GM12878 (cell line): ENCODE data around the gene CD63. TPM values are rescaled to one million over a fixed set of nuclear protein-coding genes. Genes with fewer than 3 reads are reported as not detected.

Source experiments
- ATAC-seq: fragments of 200-7000 bp; cut with Tn5 transposase; 3 replicates; pipeline ENCODE4 v1.9.1; 2020; ENCODE audit warnings: mild to moderate bottlenecking, moderate library complexity
- BruUV-seq: library from RNA; stranded (reverse); fragments of 400-500 nt; replicated peaks from 2 replicates; lab custom pipeline; 2021; lab: Mats Ljungman, UMichigan
- CTCF ChIA-PET: fragments of 300-600 bp; sonication (Branson Sonifier 250); formaldehyde crosslinking; extraction: SDS; loops from one replicate; lab custom pipeline; 2021; ENCODE audit warnings: inconsistent platforms; lab: Yijun Ruan, JAX
- POLR2A ChIA-PET: fragments of 350-600 bp; formaldehyde crosslinking; extraction: SDS; loops from one replicate; lab custom pipeline; 2021; ENCODE audit warnings: inconsistent platforms; lab: Charles Lee
- RAD21 ChIA-PET: fragments of 300-600 bp; sonication (Branson Sonifier 250); formaldehyde crosslinking; loops from one replicate; lab custom pipeline; 2023; ENCODE audit warnings: antibody characterized with exemption; ENCODE audit not compliant: unreplicated experiment; lab: Charles Lee
- SMC1A ChIA-PET: fragments of 300-600 bp; sonication (Branson Sonifier 250); formaldehyde crosslinking; loops from one replicate; lab custom pipeline; 2023; ENCODE audit not compliant: unreplicated experiment, uncharacterized antibody; lab: Charles Lee
- DNase-seq: peaks from one replicate; pipeline ENCODE4 v3.0.0-alpha.2; 2011; ENCODE audit warnings: low read depth, low spot score
- FAIRE-seq: peaks from 3 replicates; lab custom pipeline; 2011; peaks lifted over from hg19 to GRCh38; lab: Jason Lieb, UNC
- H2AFZ ChIP-seq: 2 replicates; pipeline ENCODE4 v1.6.0; 2011; ENCODE audit warnings: low read depth, low read length, control low read depth; ENCODE audit not compliant: control insufficient read depth
- H3K27ac ChIP-seq: 2 replicates; pipeline ENCODE4 v1.5.1; 2011; ENCODE audit warnings: control low read depth; ENCODE audit not compliant: control insufficient read depth, insufficient read depth
- H3K27me3 ChIP-seq, 2 experiments: replicated peaks in 1 of 2; 2 replicates each; pipeline versions ENCODE4 v1.6.0 to v1.6.1; 2011; ENCODE audit warnings: low read length in 1 of 2; ENCODE audit not compliant: control insufficient read depth in 2 of 2, insufficient read depth in 2 of 2
- H3K36me3 ChIP-seq, 2 experiments: 2 replicates each; pipeline ENCODE4 v1.5.1; 2011; ENCODE audit warnings: low read length in 1 of 2; ENCODE audit not compliant: control insufficient read depth in 2 of 2, insufficient read depth in 2 of 2
- H3K4me1 ChIP-seq: 2 replicates; pipeline ENCODE4 v1.6.1; 2011; ENCODE audit warnings: mild to moderate bottlenecking, low read length, moderate library complexity, mixed read lengths; ENCODE audit not compliant: control insufficient read depth, insufficient read depth
- H3K4me2 ChIP-seq: 2 replicates; pipeline ENCODE4 v1.6.0; 2011; ENCODE audit warnings: control low read depth; ENCODE audit not compliant: control insufficient read depth, insufficient read depth
- H3K4me3 ChIP-seq: fragments of 200-600 bp; sonication (generic); 2 replicates; pipeline ENCODE4 v1.5.1; 2016
- H3K79me2 ChIP-seq: 2 replicates; pipeline ENCODE4 v1.6.0; 2011; ENCODE audit warnings: low read length; ENCODE audit not compliant: control insufficient read depth, insufficient read depth
- H3K9ac ChIP-seq: 2 replicates; pipeline ENCODE4 v1.8.0; 2011; ENCODE audit warnings: low read length, control low read depth, mixed read lengths; ENCODE audit not compliant: control insufficient read depth, insufficient read depth
- H3K9me3 ChIP-seq: replicated peaks from 3 replicates; pipeline ENCODE4 v1.5.1; 2011; ENCODE audit warnings: mild to moderate bottlenecking, low read length; ENCODE audit not compliant: control insufficient read depth, insufficient read depth
- H4K20me1 ChIP-seq: 2 replicates; pipeline ENCODE4 v1.6.0; 2011; ENCODE audit not compliant: control insufficient read depth, insufficient read depth
- BCL11A ChIP-seq: IDR thresholded peaks from 2 replicates; pipeline ENCODE4 v1.6.1; 2011; ENCODE audit warnings: low read depth, low read length
- CBX5 ChIP-seq: sonication (generic); IDR thresholded peaks from 2 replicates; pipeline ENCODE4 v1.6.1; 2016; ENCODE audit warnings: low read depth, moderate library complexity, mild to moderate bottlenecking, inconsistent platforms
- CREM ChIP-seq: IDR thresholded peaks from 2 replicates; pipeline ENCODE4 v1.6.1; 2014; ENCODE audit warnings: antibody characterized with exemption, low read depth
- JUND ChIP-seq: IDR thresholded peaks from 2 replicates; pipeline ENCODE4 v1.6.1; 2012; ENCODE audit warnings: low read depth, mild to moderate bottlenecking, low read length, improper control_type of control experiment, moderate library complexity
- POU2F2 ChIP-seq: IDR thresholded peaks from 3 replicates; pipeline ENCODE4 v1.6.1; 2011; ENCODE audit warnings: low read depth, mild to moderate bottlenecking, low read length, borderline replicate concordance
- RCOR1 ChIP-seq: conservative IDR thresholded peaks from 2 replicates; pipeline ENCODE4 v1.6.1; 2012; ENCODE audit warnings: low read depth, low read length, improper control_type of control experiment
- RFX5 ChIP-seq: IDR thresholded peaks from 2 replicates; pipeline ENCODE4 v1.6.1; 2011; ENCODE audit warnings: low read depth, low read length, improper control_type of control experiment
- SUZ12 ChIP-seq: fragments of 200-600 bp; sonication (generic); IDR thresholded peaks from one replicate; pipeline ENCODE4 v1.6.1; 2018; ENCODE audit warnings: antibody characterized with exemption, mild to moderate bottlenecking; ENCODE audit not compliant: unreplicated experiment
- TAF1 ChIP-seq: IDR thresholded peaks from 2 replicates; pipeline ENCODE4 v1.6.1; 2011; ENCODE audit warnings: mild to moderate bottlenecking, low read depth, low read length, borderline replicate concordance
- WRNIP1 ChIP-seq: IDR thresholded peaks from 2 replicates; pipeline ENCODE4 v1.6.1; 2011; ENCODE audit warnings: low read depth, low read length, improper control_type of control experiment, borderline replicate concordance
- ZNF24 ChIP-seq: fragments of 450-650 bp; IDR thresholded peaks from 2 replicates; pipeline ENCODE4 v1.6.1; 2017; ENCODE audit warnings: antibody characterized with exemption, mild to moderate bottlenecking
- WGBS: methylation state at CpG from one replicate; pipeline ENCODE4 v1.1.6; 2016; ENCODE audit warnings: low lambda C conversion rate; ENCODE audit not compliant: insufficient replicate concordance, insufficient coverage; ENCODE audit errors: missing lambda C conversion rate; 5-methylcytosine and 5-hydroxymethylcytosine counted together
- in situ Hi-C: fragments of 300-500 bp; cut with MboI; formaldehyde crosslinking; loops from 9 replicates; pipeline ENCODE4 v1.14.3; 2018; ENCODE audit warnings: mixed read lengths
- intact Hi-C: fragments of 100-400 bp; cut with micrococcal nuclease; formaldehyde crosslinking; loops from one replicate; pipeline ENCODE4 v1.14.2; 2022; ENCODE audit not compliant: unreplicated experiment
- polyA plus RNA-seq, 11 experiments: library from polyadenylated mRNA; depleted of rRNA in 4 of 11; unstranded in 6 of 11; stranded (reverse) in 5 of 11; fragments of >200 nt; fragmentation: Nextera tagmentation in 4 of 11; fragmentation: Illumina TruSeq in 1 of 11; extraction: Ambion mirVana in 4 of 11; extraction: Trizol in 1 of 11; gene quantifications; 1 replicate in 1 of 11; 2 replicates in 10 of 11; pipeline versions ENCODE4 v1.2.1 to v1.2.3, GENCODE V29; 2011 to 2016; ENCODE audit warnings: inconsistent platforms in 2 of 11, missing spikeins in 2 of 11, low read depth in 1 of 11
- total RNA-seq, 4 experiments: library from RNA; depleted of rRNA in 3 of 4; stranded (reverse); fragments of >200 nt in 3 of 4; fragmentation: Illumina TruSeq in 1 of 4; extraction: Trizol in 1 of 4; gene quantifications; 2 replicates each; pipeline versions ENCODE4 v1.2.1 to v1.2.3, GENCODE V29; 2013 to 2021
- TF ChIP-seq, protein P1 (sequence below): fragments of 450-650 bp; IDR thresholded peaks from 2 replicates; pipeline ENCODE4 v1.6.1; 2018; ENCODE audit warnings: borderline replicate concordance, mild to moderate bottlenecking; ENCODE audit not compliant: partially characterized antibody
- TF ChIP-seq, protein P2 (sequence below): fragments of 450-650 bp; formaldehyde crosslinking; IDR thresholded peaks from 2 replicates; pipeline ENCODE4 v1.4.0; 2022; ENCODE audit warnings: mild to moderate bottlenecking, moderate library complexity
- TF ChIP-seq, protein P3 (sequence below): fragments of 450-650 bp; IDR thresholded peaks from 2 replicates; pipeline ENCODE4 v1.6.1; 2017; ENCODE audit warnings: mild to moderate bottlenecking, moderate library complexity
- TF ChIP-seq, protein P4 (sequence below): fragments of 450-650 bp; IDR thresholded peaks from 2 replicates; pipeline ENCODE4 v1.6.1; 2014; ENCODE audit warnings: mild to moderate bottlenecking

Gene CD63
- total and polyA plus RNA-seq, 10 of the 15 experiments (the other 5 are each of a cell fraction or from before 2014, with no cell fraction given): 147 to 220 (median 183) TPM

DNA sequence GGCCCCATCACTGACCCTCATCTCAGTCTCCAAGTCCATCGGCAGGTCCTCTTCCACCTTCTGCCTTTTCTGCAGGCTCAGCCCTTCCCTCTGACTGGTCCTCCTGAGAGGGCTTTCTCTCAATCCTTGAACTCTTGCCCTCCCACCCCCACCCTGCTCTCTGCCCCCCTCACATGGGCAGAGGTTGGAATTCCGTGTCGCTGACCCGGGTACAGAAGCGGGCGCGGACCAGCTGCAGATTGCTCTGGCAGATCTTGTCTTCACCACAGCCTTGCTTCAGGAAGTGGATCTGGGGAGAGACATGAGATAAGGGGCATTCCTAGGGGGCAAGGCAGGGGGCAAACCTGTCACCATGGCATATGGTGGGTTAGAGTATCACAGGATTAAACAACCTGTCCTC is 33.5 kb downstream of the CD63 start:
- H2AFZ ChIP-seq: no peak overlapping the region
- POLR2A ChIA-PET: no interaction called here
- CTCF ChIA-PET: no interaction called here
- H3K4me2 ChIP-seq: no peak overlapping the region
- H3K9me3 ChIP-seq: no peaks in the 10 kb centered on the region
- SMC1A ChIA-PET: no interaction called here
- BruUV-seq: no TSS peak
- in situ Hi-C loops (no loop called here), intact Hi-C loops (no loop called here)
- H3K36me3 ChIP-seq: no peaks in the 10 kb centered on the region
- no peaks in the 10 kb centered on the region for H3K4me1 ChIP-seq
- H3K27me3 ChIP-seq: no peaks in the 10 kb centered on the region
- ATAC-seq (no peak), DNase-seq (no peak), FAIRE-seq (no peak)
- H4K20me1 ChIP-seq: no peaks in the 10 kb centered on the region
- no peak overlapping the region for H3K4me3 ChIP-seq
- no peak overlapping the region for H3K9ac ChIP-seq
- no peak overlapping the region for H3K27ac ChIP-seq
- no peaks in the 10 kb centered on the region for H3K79me2 ChIP-seq
- 43% methylated on average over 5 of the region's 7 CpGs for WGBS
- RAD21 ChIA-PET: no interaction called here
- no peak for TF ChIP-seq SUZ12
- TF ChIP-seq, protein P1, sequence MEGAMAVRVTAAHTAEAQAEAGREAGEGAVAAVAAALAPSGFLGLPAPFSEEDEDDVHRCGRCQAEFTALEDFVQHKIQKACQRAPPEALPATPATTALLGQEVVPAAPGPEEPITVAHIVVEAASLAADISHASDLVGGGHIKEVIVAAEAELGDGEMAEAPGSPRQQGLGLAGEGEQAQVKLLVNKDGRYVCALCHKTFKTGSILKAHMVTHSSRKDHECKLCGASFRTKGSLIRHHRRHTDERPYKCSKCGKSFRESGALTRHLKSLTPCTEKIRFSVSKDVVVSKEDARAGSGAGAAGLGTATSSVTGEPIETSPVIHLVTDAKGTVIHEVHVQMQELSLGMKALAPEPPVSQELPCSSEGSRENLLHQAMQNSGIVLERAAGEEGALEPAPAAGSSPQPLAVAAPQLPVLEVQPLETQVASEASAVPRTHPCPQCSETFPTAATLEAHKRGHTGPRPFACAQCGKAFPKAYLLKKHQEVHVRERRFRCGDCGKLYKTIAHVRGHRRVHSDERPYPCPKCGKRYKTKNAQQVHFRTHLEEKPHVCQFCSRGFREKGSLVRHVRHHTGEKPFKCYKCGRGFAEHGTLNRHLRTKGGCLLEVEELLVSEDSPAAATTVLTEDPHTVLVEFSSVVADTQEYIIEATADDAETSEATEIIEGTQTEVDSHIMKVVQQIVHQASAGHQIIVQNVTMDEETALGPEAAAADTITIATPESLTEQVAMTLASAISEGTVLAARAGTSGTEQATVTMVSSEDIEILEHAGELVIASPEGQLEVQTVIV: no peak
- no peak for TF ChIP-seq POU2F2
- no peak for TF ChIP-seq JUND
- TF ChIP-seq, protein P2, sequence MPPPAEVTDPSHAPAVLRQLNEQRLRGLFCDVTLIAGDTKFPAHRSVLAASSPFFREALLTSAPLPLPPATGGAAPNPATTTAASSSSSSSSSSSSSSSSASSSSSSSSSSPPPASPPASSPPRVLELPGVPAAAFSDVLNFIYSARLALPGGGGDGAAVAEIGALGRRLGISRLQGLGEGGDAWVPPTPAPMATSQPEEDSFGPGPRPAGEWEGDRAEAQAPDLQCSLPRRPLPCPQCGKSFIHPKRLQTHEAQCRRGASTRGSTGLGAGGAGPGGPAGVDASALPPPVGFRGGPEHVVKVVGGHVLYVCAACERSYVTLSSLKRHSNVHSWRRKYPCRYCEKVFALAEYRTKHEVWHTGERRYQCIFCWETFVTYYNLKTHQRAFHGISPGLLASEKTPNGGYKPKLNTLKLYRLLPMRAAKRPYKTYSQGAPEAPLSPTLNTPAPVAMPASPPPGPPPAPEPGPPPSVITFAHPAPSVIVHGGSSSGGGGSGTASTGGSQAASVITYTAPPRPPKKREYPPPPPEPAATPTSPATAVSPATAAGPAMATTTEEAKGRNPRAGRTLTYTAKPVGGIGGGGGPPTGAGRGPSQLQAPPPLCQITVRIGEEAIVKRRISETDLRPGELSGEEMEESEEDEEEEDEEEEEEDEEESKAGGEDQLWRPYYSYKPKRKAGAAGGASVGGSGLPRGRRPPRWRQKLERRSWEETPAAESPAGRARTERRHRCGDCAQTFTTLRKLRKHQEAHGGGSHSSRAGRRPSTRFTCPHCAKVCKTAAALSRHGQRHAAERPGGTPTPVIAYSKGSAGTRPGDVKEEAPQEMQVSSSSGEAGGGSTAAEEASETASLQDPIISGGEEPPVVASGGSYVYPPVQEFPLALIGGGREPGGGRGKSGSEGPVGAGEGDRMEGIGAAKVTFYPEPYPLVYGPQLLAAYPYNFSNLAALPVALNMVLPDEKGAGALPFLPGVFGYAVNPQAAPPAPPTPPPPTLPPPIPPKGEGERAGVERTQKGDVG (CRISPR knock-in tag): no peak
- TF ChIP-seq, protein P3, sequence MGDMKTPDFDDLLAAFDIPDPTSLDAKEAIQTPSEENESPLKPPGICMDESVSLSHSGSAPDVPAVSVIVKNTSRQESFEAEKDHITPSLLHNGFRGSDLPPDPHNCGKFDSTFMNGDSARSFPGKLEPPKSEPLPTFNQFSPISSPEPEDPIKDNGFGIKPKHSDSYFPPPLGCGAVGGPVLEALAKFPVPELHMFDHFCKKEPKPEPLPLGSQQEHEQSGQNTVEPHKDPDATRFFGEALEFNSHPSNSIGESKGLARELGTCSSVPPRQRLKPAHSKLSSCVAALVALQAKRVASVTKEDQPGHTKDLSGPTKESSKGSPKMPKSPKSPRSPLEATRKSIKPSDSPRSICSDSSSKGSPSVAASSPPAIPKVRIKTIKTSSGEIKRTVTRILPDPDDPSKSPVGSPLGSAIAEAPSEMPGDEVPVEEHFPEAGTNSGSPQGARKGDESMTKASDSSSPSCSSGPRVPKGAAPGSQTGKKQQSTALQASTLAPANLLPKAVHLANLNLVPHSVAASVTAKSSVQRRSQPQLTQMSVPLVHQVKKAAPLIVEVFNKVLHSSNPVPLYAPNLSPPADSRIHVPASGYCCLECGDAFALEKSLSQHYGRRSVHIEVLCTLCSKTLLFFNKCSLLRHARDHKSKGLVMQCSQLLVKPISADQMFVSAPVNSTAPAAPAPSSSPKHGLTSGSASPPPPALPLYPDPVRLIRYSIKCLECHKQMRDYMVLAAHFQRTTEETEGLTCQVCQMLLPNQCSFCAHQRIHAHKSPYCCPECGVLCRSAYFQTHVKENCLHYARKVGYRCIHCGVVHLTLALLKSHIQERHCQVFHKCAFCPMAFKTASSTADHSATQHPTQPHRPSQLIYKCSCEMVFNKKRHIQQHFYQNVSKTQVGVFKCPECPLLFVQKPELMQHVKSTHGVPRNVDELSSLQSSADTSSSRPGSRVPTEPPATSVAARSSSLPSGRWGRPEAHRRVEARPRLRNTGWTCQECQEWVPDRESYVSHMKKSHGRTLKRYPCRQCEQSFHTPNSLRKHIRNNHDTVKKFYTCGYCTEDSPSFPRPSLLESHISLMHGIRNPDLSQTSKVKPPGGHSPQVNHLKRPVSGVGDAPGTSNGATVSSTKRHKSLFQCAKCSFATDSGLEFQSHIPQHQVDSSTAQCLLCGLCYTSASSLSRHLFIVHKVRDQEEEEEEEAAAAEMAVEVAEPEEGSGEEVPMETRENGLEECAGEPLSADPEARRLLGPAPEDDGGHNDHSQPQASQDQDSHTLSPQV: no peak
- TF ChIP-seq, protein P4, sequence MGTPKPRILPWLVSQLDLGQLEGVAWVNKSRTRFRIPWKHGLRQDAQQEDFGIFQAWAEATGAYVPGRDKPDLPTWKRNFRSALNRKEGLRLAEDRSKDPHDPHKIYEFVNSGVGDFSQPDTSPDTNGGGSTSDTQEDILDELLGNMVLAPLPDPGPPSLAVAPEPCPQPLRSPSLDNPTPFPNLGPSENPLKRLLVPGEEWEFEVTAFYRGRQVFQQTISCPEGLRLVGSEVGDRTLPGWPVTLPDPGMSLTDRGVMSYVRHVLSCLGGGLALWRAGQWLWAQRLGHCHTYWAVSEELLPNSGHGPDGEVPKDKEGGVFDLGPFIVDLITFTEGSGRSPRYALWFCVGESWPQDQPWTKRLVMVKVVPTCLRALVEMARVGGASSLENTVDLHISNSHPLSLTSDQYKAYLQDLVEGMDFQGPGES: no peak
- TF ChIP-seq WRNIP1: no peak
- TF ChIP-seq ZNF24: no peak
- no peak for TF ChIP-seq CREM
- no peak for TF ChIP-seq CBX5
- TF ChIP-seq TAF1: no peak
- no peak for TF ChIP-seq BCL11A
- no peak for TF ChIP-seq RCOR1
- no peak for TF ChIP-seq RFX5
